ENCODE measurements around the gene VGLL4.

The VGLL4 gene

GRCh38 chr3:11653298-11654055 is 9.8 kb upstream of the VGLL4 start:
- no peak for DNase-seq (ENCODE audit: extremely low read depth, low read depth)
- no peak for TF ChIP-seq CTCF (IDR thresholded peaks at IDR 0.05; ENCODE audit: low read depth, low read length, missing control alignments)
- no peak overlapping the region for H3K4me3 ChIP-seq (replicated peaks; ENCODE audit: low read depth, low read length)

GRCh38 chr3:11651900-11652299 is 8.2 kb upstream of the VGLL4 start:
- DNase-seq (ENCODE audit: extremely low read depth, low read depth) = no peak
- TF ChIP-seq CTCF (IDR thresholded peaks at IDR 0.05; ENCODE audit: low read depth, low read length, missing control alignments) = no peak

GRCh38 chr3:11651477-11651876 is 7.8 kb upstream of the VGLL4 start:
- TF ChIP-seq CTCF (IDR thresholded peaks at IDR 0.05; ENCODE audit: low read depth, low read length, missing control alignments) = no peak
- no peak for DNase-seq (ENCODE audit: extremely low read depth, low read depth)
- H3K4me3 ChIP-seq (replicated peaks; ENCODE audit: low read depth, low read length) = no peak overlapping the region

More at GRCh38 chr3:11651900-11652299, 8.2 kb upstream of the VGLL4 start:
- no peak overlapping the region for H3K4me3 ChIP-seq (replicated peaks; ENCODE audit: low read depth, low read length)

- TF ChIP-seq CTCF (IDR thresholded peaks at IDR 0.05; ENCODE audit: low read depth, low read length, missing control alignments) = no peak
- no peak overlapping the region for H3K4me3 ChIP-seq (replicated peaks; ENCODE audit: low read depth, low read length)
- DNase-seq (ENCODE audit: extremely low read depth, low read depth) = no peak
Observed at GRCh38 chr3:11650391-11650790, 6.7 kb upstream of the VGLL4 start.

- no peak for TF ChIP-seq CTCF (IDR thresholded peaks at IDR 0.05; ENCODE audit: low read depth, low read length, missing control alignments)
- no peak for DNase-seq (ENCODE audit: extremely low read depth, low read depth)
- no peak overlapping the region for H3K4me3 ChIP-seq (replicated peaks; ENCODE audit: low read depth, low read length)
Observed at GRCh38 chr3:11648735-11649134, 5.0 kb upstream of the VGLL4 start.

- peak overlapping the region; percentile 79 for H3K4me3 ChIP-seq (replicated peaks; ENCODE audit: low read depth, low read length)
- no peak for TF ChIP-seq CTCF (IDR thresholded peaks at IDR 0.05; ENCODE audit: low read depth, low read length, missing control alignments)
- no peak for DNase-seq (ENCODE audit: extremely low read depth, low read depth)
Observed at GRCh38 chr3:11643201-11643603, 513 bp downstream of the VGLL4 start.
